Left ventricle myocardium inferior (tissue), 1 donor: ENCODE measurements around the gene MTCH1. TPM values are rescaled to one million over a fixed set of nuclear protein-coding genes. Genes with fewer than 3 reads are reported as not detected.
"Not testable (repeated sequence)": the region's sequence is repeated elsewhere in the genome, so short reads cannot be mapped to it uniquely, and the experiment has no call there.

Experiments used
- DNase-seq: peaks from one replicate; pipeline ENCODE4 v3.0.0-alpha.2; 2020
- H3K27ac ChIP-seq: fragments of 200-600 bp; replicated peaks from 2 replicates; pipeline ENCODE4 v1.8.0; 2021
- H3K27me3 ChIP-seq: fragments of 200-600 bp; 2 replicates; pipeline ENCODE4 v1.8.0; 2021; ENCODE audit warnings: low read depth
- H3K36me3 ChIP-seq: fragments of 200-600 bp; 2 replicates; pipeline ENCODE4 v1.8.0; 2021
- H3K4me1 ChIP-seq: fragments of 200-600 bp; 2 replicates; pipeline ENCODE4 v1.8.0; 2021
- H3K4me3 ChIP-seq: fragments of 200-600 bp; 2 replicates; pipeline ENCODE4 v1.8.0; 2021; ENCODE audit warnings: mild to moderate bottlenecking, moderate library complexity
- H3K9me3 ChIP-seq: fragments of 200-600 bp; replicated peaks from 2 replicates; pipeline ENCODE4 v1.8.0; 2021
- intact Hi-C: fragments of 100-400 bp; cut with micrococcal nuclease; formaldehyde crosslinking; loops from one replicate; pipeline ENCODE4 v1.11.0; 2022
- total RNA-seq: library from RNA; stranded (reverse); fragmentation: NEBNext Ultra II Directional; extraction: Animal tissue kit (Norgen Biotek cat#: 25700); gene quantifications from one replicate; pipeline ENCODE4 v1.2.1, GENCODE V29; 2021
- TF ChIP-seq, protein P1 (sequence below): fragments of 200-600 bp; IDR thresholded peaks from 2 replicates; pipeline ENCODE4 v1.8.0; 2021; ENCODE audit warnings: antibody characterized with exemption, mild to moderate bottlenecking, borderline replicate concordance
- donor health status: DM: no; HTN: yes; CAD: no; lungs with severe emphysema.

The MTCH1 gene
- total RNA-seq, 1 donor from 2014 or later: 162 TPM

DNA sequence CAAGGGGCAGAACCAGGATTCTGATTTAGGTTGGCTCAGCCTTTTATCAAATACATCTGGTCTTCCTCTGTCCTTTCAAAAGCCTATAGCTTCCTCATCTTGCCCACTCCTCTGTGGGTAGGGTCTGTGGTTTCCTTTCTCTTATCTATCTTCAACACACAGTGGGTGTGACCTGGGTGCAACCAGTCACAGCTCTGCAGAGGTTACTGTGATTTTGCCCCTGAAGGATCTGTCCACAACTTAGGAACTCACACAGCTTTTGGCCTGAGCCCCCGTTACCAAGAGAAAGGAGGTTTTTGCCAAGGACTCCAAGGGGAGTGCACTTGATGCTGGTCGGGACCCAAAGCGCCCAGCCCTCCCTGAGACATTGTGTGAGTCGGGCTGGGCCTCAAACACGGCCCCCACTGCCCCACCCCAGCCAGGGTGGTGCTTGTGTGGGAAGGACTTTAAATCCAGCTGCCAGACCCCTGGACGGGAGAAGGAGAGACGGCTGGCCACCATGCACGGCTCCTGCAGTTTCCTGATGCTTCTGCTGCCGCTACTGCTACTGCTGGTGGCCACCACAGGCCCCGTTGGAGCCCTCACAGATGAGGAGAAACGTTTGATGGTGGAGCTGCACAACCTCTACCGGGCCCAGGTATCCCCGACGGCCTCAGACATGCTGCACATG lies 31.6 kb downstream of the MTCH1 start, which contains the start of gene PI16:
Gene PI16 (plus strand): TSS at position 477 of the 670 bp plus-strand sequence. CDS start 23 bp downstream, at position 500.
- Histone ChIP-seq H3K9me3 (no peaks in the 10 kb centered on the region), H3K27me3 (no peaks in the 10 kb centered on the region), H3K27ac (peak within 1 kb of the TSS; percentile 52), H3K4me3 (peak within 1 kb of the TSS; percentile 48), H3K36me3 (no peaks in the 10 kb centered on the region), H3K4me1 (peaks cover 25% of the 10 kb centered on the region)
- no peak for DNase-seq
- TF ChIP-seq, protein P1, sequence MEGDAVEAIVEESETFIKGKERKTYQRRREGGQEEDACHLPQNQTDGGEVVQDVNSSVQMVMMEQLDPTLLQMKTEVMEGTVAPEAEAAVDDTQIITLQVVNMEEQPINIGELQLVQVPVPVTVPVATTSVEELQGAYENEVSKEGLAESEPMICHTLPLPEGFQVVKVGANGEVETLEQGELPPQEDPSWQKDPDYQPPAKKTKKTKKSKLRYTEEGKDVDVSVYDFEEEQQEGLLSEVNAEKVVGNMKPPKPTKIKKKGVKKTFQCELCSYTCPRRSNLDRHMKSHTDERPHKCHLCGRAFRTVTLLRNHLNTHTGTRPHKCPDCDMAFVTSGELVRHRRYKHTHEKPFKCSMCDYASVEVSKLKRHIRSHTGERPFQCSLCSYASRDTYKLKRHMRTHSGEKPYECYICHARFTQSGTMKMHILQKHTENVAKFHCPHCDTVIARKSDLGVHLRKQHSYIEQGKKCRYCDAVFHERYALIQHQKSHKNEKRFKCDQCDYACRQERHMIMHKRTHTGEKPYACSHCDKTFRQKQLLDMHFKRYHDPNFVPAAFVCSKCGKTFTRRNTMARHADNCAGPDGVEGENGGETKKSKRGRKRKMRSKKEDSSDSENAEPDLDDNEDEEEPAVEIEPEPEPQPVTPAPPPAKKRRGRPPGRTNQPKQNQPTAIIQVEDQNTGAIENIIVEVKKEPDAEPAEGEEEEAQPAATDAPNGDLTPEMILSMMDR: no peak
- intact Hi-C loops: no loop called here

DNA sequence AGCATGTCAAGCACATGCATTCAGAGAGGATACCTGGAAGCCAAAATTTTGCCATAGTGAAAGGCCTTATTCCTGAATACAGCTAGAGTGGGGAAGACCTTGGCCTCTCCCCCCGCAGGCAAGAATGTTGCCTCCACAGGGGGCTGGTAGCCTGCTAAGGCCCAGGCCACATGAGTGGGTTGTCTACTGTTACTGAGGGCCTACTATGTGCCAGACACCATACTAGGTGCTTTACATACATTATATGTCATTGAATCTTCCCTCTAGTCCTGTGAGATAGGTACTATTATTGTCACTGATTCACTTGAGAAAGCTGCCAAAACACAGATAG lies 32.1 kb downstream of the MTCH1 start:
- Histone ChIP-seq H3K27ac (no peak overlapping the region), H3K4me1 (peaks cover 21% of the 10 kb centered on the region)
- intact Hi-C loops: no loop called here

DNA sequence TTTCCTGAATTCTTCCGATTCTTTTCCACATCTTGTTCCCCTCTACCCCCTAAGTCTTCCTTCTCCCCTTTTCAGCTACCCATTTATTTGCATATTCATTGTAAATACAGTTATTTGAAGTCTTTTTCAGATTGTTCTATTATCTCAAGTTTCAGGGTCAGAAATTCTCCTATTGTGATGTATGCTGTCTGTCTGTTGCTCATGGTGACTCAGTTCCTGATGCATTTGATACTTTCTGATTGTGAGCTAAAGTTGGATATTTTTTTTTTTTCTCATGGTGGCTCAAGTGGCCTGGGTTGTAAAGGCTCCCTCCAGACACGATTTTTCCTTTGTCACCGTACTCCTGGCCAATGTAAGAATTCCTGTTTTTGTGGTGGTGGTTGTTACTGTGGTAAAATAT lies 36.4 kb downstream of the MTCH1 start:
- no peak overlapping the region for H3K4me3 ChIP-seq
- H3K27ac ChIP-seq: no peak overlapping the region
- H3K27me3 ChIP-seq: no peaks in the 10 kb centered on the region
- peaks cover 6% of the 10 kb centered on the region for H3K4me1 ChIP-seq
- no peaks in the 10 kb centered on the region for H3K9me3 ChIP-seq
- DNase-seq: no peak
- intact Hi-C loops: no loop called here
- no peaks in the 10 kb centered on the region for H3K36me3 ChIP-seq
- TF ChIP-seq, protein P1: no peak

More for the DNA sequence above, 32.1 kb downstream of the MTCH1 start:
- H3K27me3 ChIP-seq: no peaks in the 10 kb centered on the region
- no peak overlapping the region for H3K4me3 ChIP-seq
- no peak for DNase-seq
- H3K9me3 ChIP-seq: no peaks in the 10 kb centered on the region
- no peaks in the 10 kb centered on the region for H3K36me3 ChIP-seq
- TF ChIP-seq, protein P1: no peak

DNA sequence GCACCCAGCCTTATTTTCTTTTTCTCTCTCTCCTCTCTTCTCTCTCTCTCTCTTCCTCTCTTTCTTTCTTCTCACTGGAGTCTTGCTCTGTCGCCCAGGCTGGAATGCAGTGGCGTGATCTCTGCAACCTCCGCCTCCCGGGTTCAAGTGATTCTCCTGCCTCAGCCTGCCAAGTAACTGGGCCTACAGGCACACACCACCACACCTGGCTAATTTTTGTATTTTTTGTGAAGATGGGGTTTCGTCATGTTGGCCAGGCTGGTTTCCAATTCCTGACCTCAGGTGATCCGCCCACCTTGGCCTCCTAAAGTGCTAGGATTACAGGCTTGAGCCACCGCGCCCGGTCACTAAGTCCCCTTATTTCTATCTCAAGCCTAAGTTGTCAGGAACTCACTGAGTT lies 36.9 kb downstream of the MTCH1 start:
- H3K27me3 ChIP-seq, H3K4me3 ChIP-seq, H3K9me3 ChIP-seq, DNase-seq, H3K4me1 ChIP-seq, H3K36me3 ChIP-seq, H3K27ac ChIP-seq, intact Hi-C loops: not testable (repeated sequence)

DNA sequence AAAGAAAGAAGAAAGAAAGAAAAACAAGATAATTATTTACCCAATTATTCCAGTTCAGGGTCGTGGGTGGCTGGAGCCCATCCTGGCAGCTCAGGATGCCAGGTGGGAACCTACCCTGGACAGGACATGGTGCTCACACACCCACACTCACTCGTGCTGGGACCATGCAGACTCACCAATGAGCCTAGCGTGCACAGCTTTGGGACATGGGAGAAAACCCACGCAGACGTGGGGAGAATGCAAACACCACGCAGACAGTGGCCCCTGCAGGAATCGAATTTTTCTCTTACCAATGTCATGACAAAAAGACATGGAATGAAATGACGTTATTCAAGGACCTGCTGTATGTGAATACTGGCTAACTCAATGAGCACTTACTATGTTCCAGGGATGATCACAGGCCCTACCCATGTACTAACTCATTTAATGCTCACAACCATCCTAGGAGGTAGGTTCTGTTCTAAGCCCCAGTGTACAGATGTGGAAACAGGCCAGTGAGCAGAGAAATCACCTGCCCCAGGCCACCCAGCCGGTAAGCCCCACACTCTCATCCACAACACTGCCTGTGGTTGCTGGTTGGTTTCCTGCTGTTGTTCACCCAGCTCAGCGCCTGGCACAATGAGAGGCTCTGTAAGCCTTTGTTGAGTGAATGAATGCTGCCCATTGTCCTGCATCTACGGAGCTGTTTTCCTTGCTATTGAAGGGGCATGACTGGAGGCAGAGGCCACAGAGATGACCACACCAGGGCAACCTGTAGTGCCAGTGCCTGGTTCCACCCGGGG lies 38.2 kb downstream of the MTCH1 start:
- Histone ChIP-seq H3K9me3 (no peaks in the 10 kb centered on the region), H3K27me3 (no peaks in the 10 kb centered on the region), H3K4me1 (no peaks in the 10 kb centered on the region), H3K4me3 (no peak overlapping the region), H3K36me3 (no peaks in the 10 kb centered on the region), H3K27ac (no peak overlapping the region)
- DNase-seq: no peak
- TF ChIP-seq, protein P1: no peak
- intact Hi-C loops: no loop called here

DNA sequence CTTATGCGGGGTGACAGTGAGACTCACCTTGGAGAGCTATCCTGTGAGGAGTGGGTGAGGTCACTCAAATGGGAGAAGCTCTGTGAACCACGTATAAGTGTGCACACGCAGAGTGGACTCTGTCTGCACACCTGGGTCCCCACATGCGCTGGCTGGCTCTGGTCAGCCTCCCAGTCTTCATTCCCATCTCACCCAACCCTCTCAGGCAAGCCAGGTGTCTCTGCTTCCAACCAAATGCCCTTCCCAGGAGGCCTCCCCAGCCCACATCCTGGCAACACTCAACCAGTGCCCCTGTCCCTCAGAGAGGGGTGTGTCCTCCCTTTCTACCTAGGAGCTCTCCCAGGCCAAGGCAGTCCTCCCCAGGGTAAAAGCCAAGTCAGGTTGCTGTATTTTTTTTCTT lies 39.5 kb downstream of the MTCH1 start:
- Histone ChIP-seq H3K27ac (no peak overlapping the region), H3K27me3 (no peaks in the 10 kb centered on the region), H3K4me3 (no peak overlapping the region), H3K9me3 (no peaks in the 10 kb centered on the region), H3K36me3 (no peaks in the 10 kb centered on the region), H3K4me1 (no peaks in the 10 kb centered on the region)
- TF ChIP-seq, protein P1: no peak
- intact Hi-C loops: no loop called here
- no peak for DNase-seq
